CD14-positive monocyte (primary cell): ENCODE measurements around the gene C20orf204. TPM values are rescaled to one million over a fixed set of nuclear protein-coding genes. Genes with fewer than 3 reads are reported as not detected.

Experiments used
- DNase-seq, 3 donors: peaks; one replicate each; pipeline ENCODE4 v3.0.0-alpha.2; 2011 to 2022
- H2AFZ ChIP-seq: 2 replicates; pipeline ENCODE4 v1.6.0; 2012; ENCODE audit warnings: mild to moderate bottlenecking, low read depth, low read length, inconsistent platforms; ENCODE audit not compliant: insufficient read depth, poor library complexity, severe bottlenecking
- H3K27ac ChIP-seq, 2 donors: 1 replicate in 1 of 2; 2 replicates in 1 of 2; pipeline ENCODE4 v1.5.1; 2012 to 2013; ENCODE audit warnings: low read length in 2 of 2, control low read depth in 1 of 2, inconsistent platforms in 1 of 2, low read depth in 1 of 2, mild to moderate bottlenecking in 1 of 2
- H3K27me3 ChIP-seq, 2 donors: one replicate each; pipeline versions ENCODE4 v1.6.0 to v1.6.1; 2011 to 2013; ENCODE audit warnings: low read length in 2 of 2; ENCODE audit not compliant: control insufficient read depth in 2 of 2, insufficient read depth in 2 of 2
- H3K36me3 ChIP-seq, 2 donors: replicated peaks in 1 of 2; 1 replicate in 1 of 2; 2 replicates in 1 of 2; pipeline versions ENCODE4 v1.5.1 to v1.6.1; 2012 to 2013; ENCODE audit warnings: low read length in 2 of 2, control low read depth in 1 of 2, inconsistent platforms in 1 of 2, mild to moderate bottlenecking in 1 of 2; ENCODE audit not compliant: insufficient read depth in 2 of 2, control insufficient read depth in 1 of 2
- H3K4me1 ChIP-seq, 2 donors: 1 replicate in 1 of 2; 2 replicates in 1 of 2; pipeline versions ENCODE4 v1.5.1 to v1.6.1; 2012 to 2013; ENCODE audit warnings: low read length in 2 of 2, control low read depth in 1 of 2, inconsistent platforms in 1 of 2, mild to moderate bottlenecking in 1 of 2, moderate library complexity in 1 of 2; ENCODE audit not compliant: insufficient read depth in 2 of 2, control insufficient read depth in 1 of 2
- H3K4me2 ChIP-seq: replicated peaks from 2 replicates; pipeline ENCODE3; 2012; ENCODE audit warnings: low read length, moderate library complexity, mild to moderate bottlenecking; ENCODE audit not compliant: poor library complexity, severe bottlenecking; ENCODE audit errors: extremely low read depth
- H3K4me3 ChIP-seq, 3 experiments: fragments of 200-600 bp in 1 of 3; sonication (generic) in 1 of 3; replicated peaks in 1 of 3; 1 replicate in 2 of 3; 2 replicates in 1 of 3; pipeline ENCODE4 v1.5.1; 2011 to 2013; ENCODE audit warnings: low read length in 3 of 3, mild to moderate bottlenecking in 3 of 3, control low read depth in 2 of 3, low read depth in 2 of 3, inconsistent platforms in 1 of 3, moderate library complexity in 1 of 3
- H3K79me2 ChIP-seq: 2 replicates; pipeline ENCODE4 v1.6.0; 2012; ENCODE audit warnings: mild to moderate bottlenecking, control low read depth, inconsistent platforms, low read length, moderate library complexity; ENCODE audit not compliant: insufficient read depth
- H3K9ac ChIP-seq: 2 replicates; pipeline ENCODE4 v1.6.0; 2017; ENCODE audit warnings: low read length, mild to moderate bottlenecking; ENCODE audit not compliant: insufficient read depth, poor library complexity, severe bottlenecking
- H3K9me3 ChIP-seq, 2 donors: replicated peaks in 1 of 2; 1 replicate in 1 of 2; 2 replicates in 1 of 2; pipeline versions ENCODE4 v1.5.1 to v1.6.1; 2012 to 2013; ENCODE audit warnings: low read length in 2 of 2, control low read depth in 1 of 2; ENCODE audit not compliant: control insufficient read depth in 1 of 2, insufficient read depth in 1 of 2
- H4K20me1 ChIP-seq: 2 replicates; pipeline ENCODE4 v1.6.0; 2012; ENCODE audit warnings: mild to moderate bottlenecking, low read length, control low read depth, moderate library complexity; ENCODE audit not compliant: insufficient read depth
- H3K27ac Mint-ChIP-seq, 7 donors: one replicate each; pipeline ENCODE4 v1.8.0; 2020; ENCODE audit warnings: mild to moderate bottlenecking in 7 of 7, mixed read lengths in 7 of 7, moderate library complexity in 6 of 7, inconsistent platforms in 2 of 7
- H3K27me3 Mint-ChIP-seq, 3 donors: one replicate each; pipeline ENCODE4 v1.8.0; 2021 to 2022; ENCODE audit warnings: low read depth in 3 of 3, mild to moderate bottlenecking in 3 of 3, mixed read lengths in 3 of 3, moderate library complexity in 3 of 3, inconsistent platforms in 1 of 3
- H3K36me3 Mint-ChIP-seq, 2 donors: one replicate each; pipeline ENCODE4 v1.8.0; 2020; ENCODE audit warnings: mixed read lengths in 2 of 2, inconsistent platforms in 1 of 2, mild to moderate bottlenecking in 1 of 2
- H3K4me1 Mint-ChIP-seq: one replicate; pipeline ENCODE4 v1.8.0; 2020; ENCODE audit warnings: mild to moderate bottlenecking, mixed read lengths
- H3K4me3 Mint-ChIP-seq, 2 donors: one replicate each; pipeline ENCODE4 v1.8.0; 2020; ENCODE audit warnings: mild to moderate bottlenecking in 2 of 2, mixed read lengths in 2 of 2, moderate library complexity in 1 of 2
- H3K9me3 Mint-ChIP-seq, 7 donors: one replicate each; pipeline ENCODE4 v1.8.0; 2020 to 2022; ENCODE audit warnings: mixed read lengths in 7 of 7, mild to moderate bottlenecking in 6 of 7, moderate library complexity in 6 of 7, inconsistent platforms in 2 of 7
- WGBS: methylation state at CpG from one replicate; pipeline ENCODE4 v1.1.5; 2013; ENCODE audit warnings: missing lambda C conversion rate; ENCODE audit not compliant: insufficient coverage; 5-methylcytosine and 5-hydroxymethylcytosine counted together
- intact Hi-C, 2 donors: fragments of 100-400 bp; cut with micrococcal nuclease; formaldehyde crosslinking; loops; one replicate each; pipeline versions ENCODE4 v1.15.0 to v1.15.1; 2023
- polyA plus RNA-seq, 3 donors: library from polyadenylated mRNA; depleted of rRNA in 1 of 3; unstranded in 2 of 3; stranded (reverse) in 1 of 3; fragments of 300-500 nt in 2 of 3; fragments of >200 nt in 1 of 3; fragmentation: Illumina TruSeq in 2 of 3; gene quantifications; 1 replicate in 2 of 3; 2 replicates in 1 of 3; pipeline ENCODE4 v1.2.3, GENCODE V29; 2012 to 2021
- TF ChIP-seq, protein P1 (sequence below): fragments of 200-600 bp; IDR thresholded peaks from one replicate; pipeline ENCODE4 v1.8.0; 2022; ENCODE audit warnings: antibody characterized with exemption, mild to moderate bottlenecking

Gene C20orf204
- polyA plus RNA-seq, 3 donors: 0.20 TPM; not detected in 2

DNA sequence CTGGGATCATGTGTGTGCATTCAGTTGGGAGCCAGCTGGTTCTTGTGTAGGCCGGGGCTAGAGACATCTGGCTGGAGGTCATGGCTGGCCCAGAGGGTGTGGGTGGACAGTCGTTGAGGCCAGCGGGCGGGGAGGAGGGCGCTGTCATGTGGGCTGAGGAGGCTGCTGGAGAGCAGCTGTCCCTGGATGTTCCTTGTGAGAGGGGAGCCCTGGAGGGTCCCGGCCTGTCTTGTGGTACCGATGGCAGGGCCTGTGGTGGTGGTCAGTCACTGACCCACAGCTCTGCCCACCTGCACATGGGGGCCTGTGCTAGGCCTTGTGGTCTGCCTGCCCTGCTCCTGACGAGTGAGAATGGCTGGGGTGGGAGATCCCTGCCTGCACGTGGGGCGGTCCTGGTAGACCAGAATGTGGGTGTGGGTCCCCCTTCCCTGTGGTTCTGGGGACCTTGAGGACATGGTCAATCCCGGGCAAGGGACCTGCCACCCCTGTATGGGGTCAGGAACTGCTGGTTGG is 1.9 kb upstream of the C20orf204 start:
- Histone ChIP-seq H2AFZ (no peak overlapping the region), H3K27me3 (peaks cover 9 to 24% of the 10 kb centered on the region in 2 donors), H3K9me3 (no peaks in the 10 kb centered on the region), H3K4me3 (no peak overlapping the region), H3K9ac (no peak overlapping the region), H3K36me3 (peaks cover 43 to 64% of the 10 kb centered on the region in 2 donors), H3K4me2 (no peak overlapping the region), H3K27ac (no peak overlapping the region), H4K20me1 (no peaks in the 10 kb centered on the region), H3K4me1 (peaks cover 5 to 14% of the 10 kb centered on the region in 2 donors), H3K79me2 (no peaks in the 10 kb centered on the region)
- peaks cover 21 to 32% (median 26%) of the 10 kb centered on the region in 3 donors for H3K27me3 Mint-ChIP-seq
- no peak overlapping the region for H3K4me3 Mint-ChIP-seq
- DNase-seq: no peak
- TF ChIP-seq, protein P1, sequence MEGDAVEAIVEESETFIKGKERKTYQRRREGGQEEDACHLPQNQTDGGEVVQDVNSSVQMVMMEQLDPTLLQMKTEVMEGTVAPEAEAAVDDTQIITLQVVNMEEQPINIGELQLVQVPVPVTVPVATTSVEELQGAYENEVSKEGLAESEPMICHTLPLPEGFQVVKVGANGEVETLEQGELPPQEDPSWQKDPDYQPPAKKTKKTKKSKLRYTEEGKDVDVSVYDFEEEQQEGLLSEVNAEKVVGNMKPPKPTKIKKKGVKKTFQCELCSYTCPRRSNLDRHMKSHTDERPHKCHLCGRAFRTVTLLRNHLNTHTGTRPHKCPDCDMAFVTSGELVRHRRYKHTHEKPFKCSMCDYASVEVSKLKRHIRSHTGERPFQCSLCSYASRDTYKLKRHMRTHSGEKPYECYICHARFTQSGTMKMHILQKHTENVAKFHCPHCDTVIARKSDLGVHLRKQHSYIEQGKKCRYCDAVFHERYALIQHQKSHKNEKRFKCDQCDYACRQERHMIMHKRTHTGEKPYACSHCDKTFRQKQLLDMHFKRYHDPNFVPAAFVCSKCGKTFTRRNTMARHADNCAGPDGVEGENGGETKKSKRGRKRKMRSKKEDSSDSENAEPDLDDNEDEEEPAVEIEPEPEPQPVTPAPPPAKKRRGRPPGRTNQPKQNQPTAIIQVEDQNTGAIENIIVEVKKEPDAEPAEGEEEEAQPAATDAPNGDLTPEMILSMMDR: no peak
- 97% methylated on average over 11 of the region's 11 CpGs for WGBS
- H3K36me3 Mint-ChIP-seq: peaks cover 53 to 60% of the 10 kb centered on the region in 2 donors
- H3K4me1 Mint-ChIP-seq: peaks cover 4% of the 10 kb centered on the region
- intact Hi-C loops: no loop called here
- peaks cover 0 to 2% (median 0%) of the 10 kb centered on the region in 7 donors for H3K9me3 Mint-ChIP-seq
- H3K27ac Mint-ChIP-seq: peak overlapping the region in 1 of 7 donors; percentile 59

DNA sequence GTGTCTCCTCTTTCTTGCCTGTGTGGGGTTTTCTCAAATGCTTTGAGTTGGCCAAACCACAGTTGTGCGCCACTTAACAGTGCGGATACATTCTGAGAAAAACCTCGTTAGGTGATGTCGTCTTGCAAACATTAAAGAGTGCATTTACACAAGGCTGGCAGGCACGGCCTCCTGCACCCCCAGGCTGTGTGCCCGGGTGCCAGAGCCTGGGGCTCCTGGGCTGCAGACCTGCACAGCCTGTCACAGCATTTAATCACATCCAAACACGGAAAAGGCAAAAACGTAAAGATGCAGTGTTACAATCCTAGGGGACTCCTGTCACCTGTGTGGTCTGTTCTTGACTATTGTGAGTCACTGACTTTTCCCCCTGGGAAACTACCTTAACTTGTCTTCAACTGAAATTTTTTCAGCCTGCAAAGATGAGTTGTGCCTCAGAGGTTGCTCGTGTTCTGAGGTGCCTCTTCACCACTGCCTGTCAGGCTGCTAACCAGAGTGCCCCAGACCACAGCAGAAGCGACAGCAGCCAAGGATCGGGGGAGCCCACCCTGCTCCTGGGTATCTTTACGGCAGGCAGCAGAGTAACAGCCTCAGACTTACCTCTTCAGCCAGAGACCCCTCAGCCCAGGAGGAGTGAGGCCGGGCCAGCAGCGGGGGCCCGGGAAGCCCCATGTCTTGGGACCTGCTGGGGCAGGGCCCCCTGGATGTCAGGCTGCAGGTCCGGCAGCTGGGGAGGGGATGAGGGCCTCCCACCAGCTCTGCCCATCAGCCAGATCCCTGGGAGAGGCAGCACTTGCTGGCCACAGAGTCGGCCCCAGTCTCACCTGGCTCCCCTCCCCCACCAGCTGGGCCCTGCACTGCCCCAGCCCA is 683 bp upstream of the C20orf204 start:
- H3K4me1 ChIP-seq: peaks cover 11 to 22% of the 10 kb centered on the region in 2 donors
- TF ChIP-seq, protein P1: no peak
- no peak overlapping the region for H3K27ac ChIP-seq
- H3K4me3 ChIP-seq: no peak overlapping the region
- H3K9me3 ChIP-seq: no peaks in the 10 kb centered on the region
- no peaks in the 10 kb centered on the region for H3K79me2 ChIP-seq
- Mint-ChIP-seq H3K27me3 (peaks cover 34 to 45% (median 37%) of the 10 kb centered on the region in 3 donors), H3K4me3 (no peak overlapping the region), H3K9me3 (peaks cover 0 to 4% (median 2%) of the 10 kb centered on the region in 7 donors), H3K4me1 (peaks cover 8% of the 10 kb centered on the region), H3K27ac (no peak overlapping the region), H3K36me3 (peaks cover 40 to 47% of the 10 kb centered on the region in 2 donors)
- H2AFZ ChIP-seq: no peak overlapping the region
- intact Hi-C loops: no loop called here
- WGBS: 90% methylated on average over 13 of the region's 17 CpGs
- H3K27me3 ChIP-seq: peaks cover 9 to 37% of the 10 kb centered on the region in 2 donors
- H3K4me2 ChIP-seq: no peak overlapping the region
- no peaks in the 10 kb centered on the region for H4K20me1 ChIP-seq
- no peak for DNase-seq
- no peak overlapping the region for H3K9ac ChIP-seq
- peaks cover 31 to 51% of the 10 kb centered on the region in 2 donors for H3K36me3 ChIP-seq
